PC-3 (cell line): ENCODE results near the gene FLOT1. TPM values are rescaled to one million over a fixed set of nuclear protein-coding genes. Genes with fewer than 3 reads are reported as not detected.
A peak's percentile ranks its signal among the peaks of the same experiment; 100 is the strongest.

ENCODE experiments used
- ATAC-seq: fragments of 200-7000 bp; cut with Tn5 transposase; 2 replicates; pipeline ENCODE4 v1.9.1; 2020; ENCODE audit warnings: mild to moderate bottlenecking, moderate library complexity
- BruUV-seq: library from RNA; stranded (reverse); fragments of 400-500 nt; replicated peaks from 2 replicates; lab custom pipeline; 2021; lab: Mats Ljungman, UMichigan
- CTCF ChIA-PET: fragments of 300-600 bp; sonication (Branson Sonifier 250); formaldehyde crosslinking; loops from one replicate; lab custom pipeline; 2022; ENCODE audit warnings: antibody characterized with exemption; lab: Charles Lee
- POLR2A ChIA-PET: fragments of 300-600 bp; sonication (Branson Sonifier 250); formaldehyde crosslinking; loops from one replicate; lab custom pipeline; 2022; ENCODE audit warnings: antibody characterized with exemption; ENCODE audit not compliant: unreplicated experiment; lab: Charles Lee
- DNase-seq: peaks from one replicate; pipeline ENCODE4 v3.0.0-alpha.2; 2015
- H2AFZ ChIP-seq: fragments of 300-600 bp; sonication (generic); 2 replicates; pipeline ENCODE4 v1.6.0; 2016; ENCODE audit warnings: antibody characterized with exemption, low read length
- H3F3A ChIP-seq: fragments of 300-600 bp; sonication (generic); one replicate; pipeline ENCODE4 v1.6.0; 2017; ENCODE audit warnings: antibody characterized with exemption, low read length, control low read depth, mild to moderate bottlenecking; ENCODE audit not compliant: unreplicated experiment
- H3K27ac ChIP-seq: fragments of 300-600 bp; sonication (generic); 2 replicates; pipeline ENCODE4 v1.5.1; 2016; ENCODE audit warnings: mild to moderate bottlenecking, low read length
- H3K27me3 ChIP-seq: fragments of 300-600 bp; sonication (generic); 2 replicates; pipeline ENCODE4 v1.6.1; 2016; ENCODE audit warnings: low read length, mixed read lengths
- H3K36me3 ChIP-seq: fragments of 300-600 bp; sonication (generic); 2 replicates; pipeline ENCODE4 v1.6.1; 2016; ENCODE audit warnings: low read depth, mixed run types, low read length, mixed read lengths
- H3K4me1 ChIP-seq: fragments of 300-600 bp; sonication (generic); 2 replicates; pipeline ENCODE4 v1.5.1; 2016; ENCODE audit warnings: low read length; ENCODE audit not compliant: insufficient read depth
- H3K4me2 ChIP-seq: fragments of 300-600 bp; sonication (generic); 2 replicates; pipeline ENCODE4 v1.6.0; 2016; ENCODE audit warnings: low read length
- H3K4me3 ChIP-seq: fragments of 300-600 bp; sonication (generic); 2 replicates; pipeline ENCODE4 v1.5.1; 2016; ENCODE audit warnings: mild to moderate bottlenecking, low read length, mixed read lengths
- H3K79me2 ChIP-seq: fragments of 300-600 bp; sonication (generic); 2 replicates; pipeline ENCODE4 v1.6.1; 2017; ENCODE audit warnings: low read length, mixed read lengths
- H3K9ac ChIP-seq: fragments of 300-600 bp; sonication (generic); 2 replicates; pipeline ENCODE4 v1.6.0; 2016; ENCODE audit warnings: mild to moderate bottlenecking, low read length
- H3K9me2 ChIP-seq: fragments of 300-600 bp; sonication (generic); replicated peaks from 2 replicates; pipeline ENCODE4 v1.6.1; 2016; ENCODE audit warnings: mixed run types, low read length, mixed read lengths
- H3K9me3 ChIP-seq: fragments of 300-600 bp; sonication (generic); 2 replicates; pipeline ENCODE4 v1.6.1; 2016; ENCODE audit warnings: low read length, mixed read lengths
- H4K20me1 ChIP-seq: fragments of 300-600 bp; sonication (generic); 2 replicates; pipeline ENCODE4 v1.6.1; 2016; ENCODE audit warnings: low read length, mixed read lengths
- CTCF ChIP-seq: fragments of 300-600 bp; sonication (generic); conservative IDR thresholded peaks from 2 replicates; pipeline ENCODE4 v1.5.1; 2017; ENCODE audit warnings: antibody characterized with exemption, low read depth, mild to moderate bottlenecking, low read length
- EZH2 ChIP-seq: fragments of 300-600 bp; sonication (generic); IDR thresholded peaks from one replicate; pipeline ENCODE4 v1.6.1; 2017; ENCODE audit warnings: antibody characterized with exemption, mild to moderate bottlenecking, low read length; ENCODE audit not compliant: unreplicated experiment
- EZH2phosphoT487 ChIP-seq: fragments of 300-600 bp; sonication (generic); IDR thresholded peaks from 2 replicates; pipeline ENCODE4 v1.6.1; 2018; ENCODE audit warnings: mild to moderate bottlenecking, antibody characterized with exemption, low read length, borderline replicate concordance
- intact Hi-C: fragments of 100-400 bp; cut with micrococcal nuclease; formaldehyde crosslinking; loops from 2 replicates; pipeline ENCODE4 v1.9.0; 2023
- total RNA-seq: library from RNA; depleted of rRNA; stranded (reverse); fragments of >200 nt; gene quantifications from 2 replicates; pipeline ENCODE4 v1.2.3, GENCODE V29; 2014

FLOT1 gene
- total RNA-seq, 1 experiment from 2014 or later = 305 TPM

- peaks cover 24% of the 10 kb centered on the region for H3K79me2 ChIP-seq
- H3K4me2 ChIP-seq = peak overlapping the region; percentile 25
- H3K4me1 ChIP-seq = peaks cover 76% of the 10 kb centered on the region
- peak overlapping the region; percentile 98 for H3K9ac ChIP-seq
- no peaks in the 10 kb centered on the region for H3K36me3 ChIP-seq
- no peak overlapping the region for H2AFZ ChIP-seq
- TF ChIP-seq CTCF = 0 out of 2 replicates have a peak, but pooled peaks have one; percentile 14
- no peak for TF ChIP-seq EZH2
- no peak for TF ChIP-seq EZH2phosphoT487
- ATAC-seq (peak; percentile 69), DNase-seq (peak; percentile 100)
- no peaks in the 10 kb centered on the region for H4K20me1 ChIP-seq
- BruUV-seq = no TSS peak
- H3K9me2 ChIP-seq = no peaks in the 10 kb centered on the region
- intact Hi-C loops = loop anchor here (1.0 kb wide), 4 partner anchors 10 to 68 kb away; partner anchors contain the start of gene FLOT1
- no peak overlapping the region for H3K4me3 ChIP-seq
- ChIA-PET POLR2A (interaction anchor here (0.5 to 1.9 kb wide), 14 partner anchors 8 to 136 kb away, joined by 3 to 40 read pairs (median 4); partner anchors contain the start of genes FLOT1 and IER3), CTCF (interaction anchor here (0.6 to 1.4 kb wide), 9 partner anchors 8 to 120 kb away, joined by 3 to 10 read pairs (median 3); partner anchors contain the start of gene IER3)
- H3K9me3 ChIP-seq = no peaks in the 10 kb centered on the region
- peaks cover 34% of the 10 kb centered on the region for H3F3A ChIP-seq
- no peaks in the 10 kb centered on the region for H3K27me3 ChIP-seq
- H3K27ac ChIP-seq = peak overlapping the region; percentile 98
Observed at GRCh38 chr6:30752157-30752927, 9.9 kb upstream of the FLOT1 start.

GRCh38 chr6:30750379-30750668 is 7.8 kb upstream of the FLOT1 start:
- Histone ChIP-seq H3K4me2 (peak overlapping the region; percentile 74), H2AFZ (no peak overlapping the region), H3K9me3 (no peaks in the 10 kb centered on the region), H3K9me2 (no peaks in the 10 kb centered on the region), H3K4me1 (peaks cover 87% of the 10 kb centered on the region), H3K4me3 (no peak overlapping the region), H3K27me3 (no peaks in the 10 kb centered on the region), H3K9ac (peak overlapping the region; percentile 98), H3K79me2 (peaks cover 42% of the 10 kb centered on the region), H3K27ac (peak overlapping the region; percentile 98), H3K36me3 (no peaks in the 10 kb centered on the region), H3F3A (peaks cover 34% of the 10 kb centered on the region), H4K20me1 (no peaks in the 10 kb centered on the region)
- TF ChIP-seq CTCF = no peak
- no peak for TF ChIP-seq EZH2
- no peak for TF ChIP-seq EZH2phosphoT487
- no peak for DNase-seq
- BruUV-seq = no TSS peak
- ATAC-seq = no peak
- ChIA-PET CTCF (no interaction called here), POLR2A (interaction anchor here (0.5 kb wide), 1 partner anchor 132 kb away, joined by 7 read pairs; no protein-coding TSS in a partner anchor)
- intact Hi-C loops = no loop called here
